Psoas muscle (tissue), 8 donors: Measurements from ENCODE around the gene SPAG16. TPM values are rescaled to one million over a fixed set of nuclear protein-coding genes. Genes with fewer than 3 reads are reported as not detected.

Experiments
- ATAC-seq, 4 donors: fragments of 200-7000 bp; cut with Tn5 transposase; one replicate each; pipeline ENCODE4 v1.9.1; 2020; ENCODE audit warnings: moderate library complexity in 3 of 4, mild to moderate bottlenecking in 2 of 4
- DNase-seq, 2 donors: peaks; one replicate each; pipeline ENCODE4 v3.0.0-alpha.2; 2020
- H3K27ac ChIP-seq: fragments of 200-600 bp; one replicate; pipeline ENCODE4 v1.8.0; 2022
- H3K27me3 ChIP-seq, 3 donors: fragments of 200-600 bp in 1 of 3; one replicate each; pipeline versions ENCODE4 v1.6.1 to v1.8.0; 2013 to 2022; ENCODE audit warnings: low read length in 2 of 3, mild to moderate bottlenecking in 2 of 3, moderate library complexity in 1 of 3; ENCODE audit not compliant: insufficient read depth in 3 of 3
- H3K36me3 ChIP-seq, 2 donors: fragments of 200-600 bp in 1 of 2; one replicate each; pipeline versions ENCODE4 v1.6.1 to v1.8.0; 2013 to 2022; ENCODE audit warnings: low read depth in 1 of 2, mild to moderate bottlenecking in 1 of 2, moderate library complexity in 1 of 2; ENCODE audit not compliant: insufficient read depth in 1 of 2
- H3K4me1 ChIP-seq: fragments of 200-600 bp; one replicate; pipeline ENCODE4 v1.8.0; 2022
- H3K4me3 ChIP-seq: fragments of 200-600 bp; one replicate; pipeline ENCODE4 v1.8.0; 2022; ENCODE audit warnings: mild to moderate bottlenecking
- H3K9me3 ChIP-seq: fragments of 200-600 bp; one replicate; pipeline ENCODE4 v1.8.0; 2022
- CTCF ChIP-seq: fragments of 200-600 bp; IDR thresholded peaks from one replicate; pipeline ENCODE4 v1.8.0; 2022; ENCODE audit warnings: antibody characterized with exemption
- WGBS, 3 donors: extraction: QIAGEN DNeasy Blood & Tissue Kit; methylation state at CpG; one replicate each; pipeline versions ENCODE4 v1.1.6 to v1.1.7; 2013; 5-methylcytosine and 5-hydroxymethylcytosine counted together
- intact Hi-C, 2 donors: fragments of 100-400 bp; cut with DNase I; formaldehyde crosslinking; loops; one replicate each; pipeline versions ENCODE4 v1.11.0 to v1.14.2; 2022
- polyA plus RNA-seq, 3 donors: library from polyadenylated mRNA; stranded (reverse); fragments of 200-250 nt; gene quantifications; one replicate each; pipeline ENCODE4 v1.2.3, GENCODE V29; 2013
- total RNA-seq, 4 donors: library from RNA; stranded (reverse); fragmentation: NEBNext Ultra II Directional in 2 of 4; extraction: Animal tissue kit (Norgen Biotek cat#: 25700) in 2 of 4; gene quantifications; one replicate each; pipeline versions ENCODE4 v1.2.1 to v1.2.4, GENCODE V29; 2021 to 2023
- donor health status: healthy with polysubstance abuse.
- donor health status: DM: no; HTN: no; CAD: no; lungs with moderate emphysema.
- donor health status: Bipolar disorder and iron deficiency.
- donor health status: healthy.
- donor health status: DM: yes; HTN: yes; CAD: no.
- donor health status: DM: no; HTN: no; CAD: no.
- donor health status: DM: no; HTN: no; CAD: no.
- donor health status: DM: yes; HTN: yes; CAD: no.

Gene SPAG16
- total and polyA plus RNA-seq, 7 donors, result 1.6 to 8.7 (median 4.3) TPM

GRCh38 chr2:214315324-214315723 is 1031.1 kb downstream of the SPAG16 start:
- 89 to 92% (median 92%) methylated on average over 3 of the region's 3 CpGs for WGBS, 3 donors
- H3K27me3 ChIP-seq, result no peaks in the 10 kb centered on the region
- no peak for TF ChIP-seq CTCF
- DNase-seq (no peak), ATAC-seq (no peak)
- H3K4me3 ChIP-seq, result no peak overlapping the region
- H3K4me1 ChIP-seq, result no peaks in the 10 kb centered on the region
- intact Hi-C loops, result no loop called here
- H3K27ac ChIP-seq, result no peak overlapping the region
- no peaks in the 10 kb centered on the region for H3K9me3 ChIP-seq
- no peaks in the 10 kb centered on the region for H3K36me3 ChIP-seq

- Histone ChIP-seq H3K27me3 (no peaks in the 10 kb centered on the region), H3K4me1 (no peaks in the 10 kb centered on the region), H3K4me3 (no peak overlapping the region), H3K9me3 (no peaks in the 10 kb centered on the region), H3K27ac (no peak overlapping the region), H3K36me3 (no peaks in the 10 kb centered on the region)
- intact Hi-C loops, result no loop called here
- ATAC-seq, result no peak
- TF ChIP-seq CTCF, result no peak
- DNase-seq, result no peak
These were observed 1035.9 kb downstream of the SPAG16 start for GRCh38 chr2:214320211-214320610.

- WGBS, 3 donors, result 70 to 75% (median 72%) methylated on average over 3 of the region's 3 CpGs
- no peaks in the 10 kb centered on the region for H3K9me3 ChIP-seq
- no peaks in the 10 kb centered on the region for H3K4me1 ChIP-seq
- no peaks in the 10 kb centered on the region for H3K36me3 ChIP-seq
- no peaks in the 10 kb centered on the region for H3K27me3 ChIP-seq
- no peak for TF ChIP-seq CTCF
- H3K27ac ChIP-seq, result no peak overlapping the region
- intact Hi-C loops, result no loop called here
- H3K4me3 ChIP-seq, result no peak overlapping the region
- no peak for DNase-seq
- ATAC-seq, result no peak
These were observed 1038.4 kb downstream of the SPAG16 start for GRCh38 chr2:214322662-214323061.

GRCh38 chr2:214325404-214325803 is 1041.1 kb downstream of the SPAG16 start:
- Histone ChIP-seq H3K4me3 (no peak overlapping the region), H3K4me1 (no peaks in the 10 kb centered on the region), H3K27ac (no peak overlapping the region), H3K9me3 (no peaks in the 10 kb centered on the region), H3K36me3 (no peaks in the 10 kb centered on the region), H3K27me3 (no peaks in the 10 kb centered on the region)
- DNase-seq (no peak), ATAC-seq (no peak)
- WGBS, 3 donors, result 67 to 75% (median 72%) methylated on average over 1 of the region's 1 CpG
- intact Hi-C loops, result no loop called here
- no peak for TF ChIP-seq CTCF

GRCh38 chr2:214328941-214329340 is 1044.7 kb downstream of the SPAG16 start:
- no peaks in the 10 kb centered on the region for H3K36me3 ChIP-seq
- no peaks in the 10 kb centered on the region for H3K9me3 ChIP-seq
- DNase-seq (no peak), ATAC-seq (no peak)
- TF ChIP-seq CTCF, result no peak
- H3K27me3 ChIP-seq, result no peaks in the 10 kb centered on the region
- WGBS, 3 donors, result 59 to 83% (median 61%) methylated on average over 3 of the region's 3 CpGs
- no peak overlapping the region for H3K27ac ChIP-seq
- H3K4me3 ChIP-seq, result no peak overlapping the region
- intact Hi-C loops, result no loop called here
- H3K4me1 ChIP-seq, result no peaks in the 10 kb centered on the region
